Lower leg skin (tissue), 3 donors: ENCODE results near the gene EIF2S1.

Experiments used
- POLR2A ChIP-seq, 2 donors: fragments of 450-650 bp; IDR thresholded peaks; one replicate each; pipeline ENCODE4 v1.6.1; 2016 to 2017; ENCODE audit warnings: antibody characterized with exemption in 2 of 2, mild to moderate bottlenecking in 1 of 2, moderate library complexity in 1 of 2
- TF ChIP-seq, protein P1 (sequence below), 3 donors: fragments of 450-650 bp; IDR thresholded peaks; one replicate each; pipeline ENCODE4 v1.5.1; 2016; ENCODE audit warnings: antibody characterized with exemption in 3 of 3, mild to moderate bottlenecking in 3 of 3, moderate library complexity in 2 of 3

DNA sequence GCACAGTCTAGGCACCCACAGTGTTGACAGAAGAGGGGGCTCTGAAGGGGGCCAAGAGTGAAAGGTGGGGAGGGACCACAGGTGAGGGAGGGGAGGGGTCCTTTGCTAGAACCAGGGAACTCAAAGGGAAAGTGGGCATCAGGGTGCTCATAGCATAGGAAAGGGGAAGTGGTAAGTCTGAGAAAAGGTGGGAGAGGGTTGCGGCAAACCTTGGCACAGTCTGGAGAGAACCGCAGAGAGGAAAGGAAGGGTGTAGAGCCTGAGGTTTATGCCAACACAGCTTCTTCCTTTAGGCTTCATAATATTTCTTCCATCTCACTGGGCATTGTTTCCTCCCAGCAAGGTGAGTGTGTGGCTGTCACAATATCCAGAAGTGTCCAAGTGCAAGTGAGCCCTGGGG is 63.3 kb downstream of the EIF2S1 start:
- TF ChIP-seq, protein P1, sequence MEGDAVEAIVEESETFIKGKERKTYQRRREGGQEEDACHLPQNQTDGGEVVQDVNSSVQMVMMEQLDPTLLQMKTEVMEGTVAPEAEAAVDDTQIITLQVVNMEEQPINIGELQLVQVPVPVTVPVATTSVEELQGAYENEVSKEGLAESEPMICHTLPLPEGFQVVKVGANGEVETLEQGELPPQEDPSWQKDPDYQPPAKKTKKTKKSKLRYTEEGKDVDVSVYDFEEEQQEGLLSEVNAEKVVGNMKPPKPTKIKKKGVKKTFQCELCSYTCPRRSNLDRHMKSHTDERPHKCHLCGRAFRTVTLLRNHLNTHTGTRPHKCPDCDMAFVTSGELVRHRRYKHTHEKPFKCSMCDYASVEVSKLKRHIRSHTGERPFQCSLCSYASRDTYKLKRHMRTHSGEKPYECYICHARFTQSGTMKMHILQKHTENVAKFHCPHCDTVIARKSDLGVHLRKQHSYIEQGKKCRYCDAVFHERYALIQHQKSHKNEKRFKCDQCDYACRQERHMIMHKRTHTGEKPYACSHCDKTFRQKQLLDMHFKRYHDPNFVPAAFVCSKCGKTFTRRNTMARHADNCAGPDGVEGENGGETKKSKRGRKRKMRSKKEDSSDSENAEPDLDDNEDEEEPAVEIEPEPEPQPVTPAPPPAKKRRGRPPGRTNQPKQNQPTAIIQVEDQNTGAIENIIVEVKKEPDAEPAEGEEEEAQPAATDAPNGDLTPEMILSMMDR (IDR thresholded peaks at IDR 0.05), result no peak
- TF ChIP-seq POLR2A (IDR thresholded peaks at IDR 0.05), result no peak
